Liver (tissue), 9 donors: ENCODE results near the gene EP400. TPM values are rescaled to one million over a fixed set of nuclear protein-coding genes. Genes with fewer than 3 reads are reported as not detected.

Experiments
- DNase-seq: peaks from one replicate; pipeline ENCODE4 v3.0.0-alpha.2; 2017; ENCODE audit warnings: low spot score
- H3K27ac ChIP-seq, 2 donors: one replicate each; pipeline ENCODE4 v1.7.0; 2013; ENCODE audit warnings: inconsistent platforms in 2 of 2, low read length in 2 of 2, control low read depth in 1 of 2, low read depth in 1 of 2, mild to moderate bottlenecking in 1 of 2
- H3K27me3 ChIP-seq, 4 donors: one replicate each; pipeline versions ENCODE4 v1.6.1 to v1.7.0; 2013; ENCODE audit warnings: low read length in 3 of 4, inconsistent platforms in 1 of 4, mild to moderate bottlenecking in 1 of 4, moderate library complexity in 1 of 4; ENCODE audit not compliant: control insufficient read depth in 4 of 4, insufficient read depth in 4 of 4
- H3K36me3 ChIP-seq, 4 donors: one replicate each; pipeline versions ENCODE4 v1.6.1 to v1.7.0; 2013; ENCODE audit warnings: low read length in 3 of 4, mild to moderate bottlenecking in 3 of 4, low read depth in 1 of 4, moderate library complexity in 1 of 4; ENCODE audit not compliant: control insufficient read depth in 4 of 4, insufficient read depth in 3 of 4
- H3K4me1 ChIP-seq, 4 donors: one replicate each; pipeline versions ENCODE4 v1.6.1 to v1.7.0; 2013; ENCODE audit warnings: low read length in 3 of 4, mild to moderate bottlenecking in 3 of 4, moderate library complexity in 1 of 4; ENCODE audit not compliant: control insufficient read depth in 4 of 4, insufficient read depth in 4 of 4
- H3K4me3 ChIP-seq, 3 donors: one replicate each; pipeline versions ENCODE4 v1.6.1 to v1.7.0; 2013; ENCODE audit warnings: low read length in 3 of 3, control low read depth in 1 of 3, low read depth in 1 of 3, mild to moderate bottlenecking in 1 of 3
- H3K9ac ChIP-seq, 2 donors: one replicate each; pipeline ENCODE4 v1.7.0; 2013; ENCODE audit warnings: low read length in 2 of 2, mild to moderate bottlenecking in 2 of 2, moderate library complexity in 2 of 2, control low read depth in 1 of 2, low read depth in 1 of 2
- H3K9me3 ChIP-seq, 4 donors: one replicate each; pipeline versions ENCODE4 v1.6.1 to v1.7.0; 2013; ENCODE audit warnings: low read length in 3 of 4; ENCODE audit not compliant: control insufficient read depth in 4 of 4
- ATF3 ChIP-seq: IDR thresholded peaks from 2 replicates; pipeline ENCODE4 v1.6.1; 2016; ENCODE audit warnings: antibody characterized with exemption
- CTCF ChIP-seq: fragments of 150-350 bp; IDR thresholded peaks from 2 replicates; pipeline ENCODE4 v1.5.1; 2017; ENCODE audit warnings: improper control_type of control experiment, low read depth, low read length; ENCODE audit not compliant: missing input control
- EGR1 ChIP-seq, 2 donors: IDR thresholded peaks; 2 replicates each; pipeline ENCODE4 v1.6.1; 2016 to 2018; ENCODE audit warnings: antibody characterized with exemption in 2 of 2, low read depth in 2 of 2
- FOXA1 ChIP-seq: IDR thresholded peaks from 2 replicates; pipeline ENCODE4 v1.6.1; 2016; ENCODE audit warnings: antibody characterized with exemption
- HNF4A ChIP-seq, 2 donors: conservative IDR thresholded peaks; 2 replicates each; pipeline ENCODE4 v1.6.1; 2016; ENCODE audit warnings: antibody characterized with exemption in 2 of 2, mild to moderate bottlenecking in 2 of 2
- JUND ChIP-seq, 2 donors: IDR thresholded peaks; 2 replicates each; pipeline ENCODE4 v1.6.1; 2016; ENCODE audit warnings: antibody characterized with exemption in 2 of 2
- MAX ChIP-seq: IDR thresholded peaks from 2 replicates; pipeline ENCODE4 v1.6.1; 2016; ENCODE audit warnings: antibody characterized with exemption
- NR2F2 ChIP-seq: IDR thresholded peaks from 2 replicates; pipeline ENCODE4 v1.6.1; 2016; ENCODE audit warnings: antibody characterized with exemption
- RAD21 ChIP-seq, 2 donors: IDR thresholded peaks; 2 replicates each; pipeline ENCODE4 v1.6.1; 2016; ENCODE audit warnings: antibody characterized with exemption in 2 of 2, mild to moderate bottlenecking in 2 of 2
- RXRA ChIP-seq, 2 donors: IDR thresholded peaks; 2 replicates each; pipeline ENCODE4 v1.6.1; 2017 to 2018; ENCODE audit warnings: antibody characterized with exemption in 2 of 2, mild to moderate bottlenecking in 1 of 2
- SP1 ChIP-seq: IDR thresholded peaks from 2 replicates; pipeline ENCODE4 v1.6.1; 2018; ENCODE audit warnings: antibody characterized with exemption, mild to moderate bottlenecking
- TAF1 ChIP-seq: conservative IDR thresholded peaks from 2 replicates; pipeline ENCODE4 v1.6.1; 2016; ENCODE audit warnings: antibody characterized with exemption, mild to moderate bottlenecking
- WGBS: extraction: QIAGEN DNeasy Blood & Tissue Kit; methylation state at CpG from one replicate; pipeline ENCODE4 v1.1.7; 2013; 5-methylcytosine and 5-hydroxymethylcytosine counted together
- polyA plus RNA-seq, 2 donors: library from polyadenylated mRNA; stranded (reverse) in 1 of 2; unstranded in 1 of 2; fragments of 200-250 nt in 1 of 2; fragments of >200 nt in 1 of 2; fragmentation: Nextera tagmentation in 1 of 2; extraction: Ambion mirVana in 1 of 2; gene quantifications; one replicate each; pipeline versions ENCODE4 v1.2.1 to v1.2.3, GENCODE V29; 2013 to 2015
- total RNA-seq, 2 donors: library from RNA; depleted of rRNA; stranded (reverse); fragments of >200 nt; gene quantifications; one replicate each; pipeline ENCODE4 v1.2.3, GENCODE V29; 2014
- TF ChIP-seq, protein P1 (sequence below): IDR thresholded peaks from 2 replicates; pipeline ENCODE4 v1.6.1; 2016; ENCODE audit warnings: antibody characterized with exemption
- donor health status: healthy.
- donor health status: healthy.
- donor health status: healthy.
- donor health status: healthy.
- donor health status: healthy.

The EP400 gene
- total and polyA plus RNA-seq, 4 donors, result 4.7 to 12.4 (median 7.1) TPM

- no peak for TF ChIP-seq FOXA1
- no peak for TF ChIP-seq RAD21 (IDR thresholded peaks at IDR 0.05)
- TF ChIP-seq NR2F2, result no peak
- no peak for TF ChIP-seq SP1
- no peak for TF ChIP-seq HNF4A (conservative IDR thresholded peaks at IDR 0.05)
- no peak overlapping the region for H3K27ac ChIP-seq
- H3K36me3 ChIP-seq, result peaks cover 7 to 47% (median 31%) of the 10 kb centered on the region in 4 donors
- 95% methylated on average over 29 of the region's 29 CpGs for WGBS
- H3K9ac ChIP-seq, result no peak overlapping the region
- H3K27me3 ChIP-seq, result no peaks in the 10 kb centered on the region
- H3K4me3 ChIP-seq, result no peak overlapping the region
- no peaks in the 10 kb centered on the region for H3K9me3 ChIP-seq
- DNase-seq, result no peak
- no peaks in the 10 kb centered on the region for H3K4me1 ChIP-seq
Observed at GRCh38 chr12:132077322-132078100, 127.8 kb downstream of the EP400 start.

DNA sequence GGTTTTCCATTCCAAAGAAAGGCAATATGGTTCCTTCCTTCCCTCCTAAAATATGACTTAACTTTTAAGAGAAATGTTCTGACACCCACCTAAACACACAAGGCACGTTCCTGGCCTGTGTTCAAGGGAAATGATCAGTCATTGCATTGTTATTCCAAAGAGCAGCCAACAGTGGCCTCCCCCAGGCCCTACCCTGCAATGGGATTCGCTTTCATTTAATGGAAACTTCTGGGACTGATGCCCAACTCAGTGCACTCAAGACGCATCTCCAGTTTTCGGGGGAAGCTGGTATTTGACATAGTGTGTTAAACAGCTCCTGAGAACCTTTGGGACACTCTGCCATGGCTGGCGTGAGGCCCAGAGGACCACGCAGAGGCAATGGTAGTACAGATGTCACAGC is 128.4 kb downstream of the EP400 start:
- DNase-seq, result no peak
- WGBS, result 91% methylated on average over 6 of the region's 6 CpGs
- Histone ChIP-seq H3K4me3 (no peak overlapping the region), H3K27ac (no peak overlapping the region), H3K9me3 (no peaks in the 10 kb centered on the region), H3K27me3 (no peaks in the 10 kb centered on the region), H3K9ac (no peak overlapping the region), H3K4me1 (no peaks in the 10 kb centered on the region), H3K36me3 (peaks cover 7 to 44% (median 31%) of the 10 kb centered on the region in 4 donors)
- TF ChIP-seq RXRA (IDR thresholded peaks at IDR 0.05), result no peak
- no peak for TF ChIP-seq ATF3
- TF ChIP-seq RAD21 (IDR thresholded peaks at IDR 0.05), result no peak
- TF ChIP-seq JUND (IDR thresholded peaks at IDR 0.05), result no peak
- TF ChIP-seq TAF1, result no peak
- TF ChIP-seq MAX, result no peak
- TF ChIP-seq, protein P1, sequence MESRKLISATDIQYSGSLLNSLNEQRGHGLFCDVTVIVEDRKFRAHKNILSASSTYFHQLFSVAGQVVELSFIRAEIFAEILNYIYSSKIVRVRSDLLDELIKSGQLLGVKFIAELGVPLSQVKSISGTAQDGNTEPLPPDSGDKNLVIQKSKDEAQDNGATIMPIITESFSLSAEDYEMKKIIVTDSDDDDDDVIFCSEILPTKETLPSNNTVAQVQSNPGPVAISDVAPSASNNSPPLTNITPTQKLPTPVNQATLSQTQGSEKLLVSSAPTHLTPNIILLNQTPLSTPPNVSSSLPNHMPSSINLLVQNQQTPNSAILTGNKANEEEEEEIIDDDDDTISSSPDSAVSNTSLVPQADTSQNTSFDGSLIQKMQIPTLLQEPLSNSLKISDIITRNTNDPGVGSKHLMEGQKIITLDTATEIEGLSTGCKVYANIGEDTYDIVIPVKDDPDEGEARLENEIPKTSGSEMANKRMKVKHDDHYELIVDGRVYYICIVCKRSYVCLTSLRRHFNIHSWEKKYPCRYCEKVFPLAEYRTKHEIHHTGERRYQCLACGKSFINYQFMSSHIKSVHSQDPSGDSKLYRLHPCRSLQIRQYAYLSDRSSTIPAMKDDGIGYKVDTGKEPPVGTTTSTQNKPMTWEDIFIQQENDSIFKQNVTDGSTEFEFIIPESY, result no peak
- TF ChIP-seq EGR1 (IDR thresholded peaks at IDR 0.05; ENCODE audit: low read depth in 2 of 2), result no peak
- TF ChIP-seq CTCF, result no peak

DNA sequence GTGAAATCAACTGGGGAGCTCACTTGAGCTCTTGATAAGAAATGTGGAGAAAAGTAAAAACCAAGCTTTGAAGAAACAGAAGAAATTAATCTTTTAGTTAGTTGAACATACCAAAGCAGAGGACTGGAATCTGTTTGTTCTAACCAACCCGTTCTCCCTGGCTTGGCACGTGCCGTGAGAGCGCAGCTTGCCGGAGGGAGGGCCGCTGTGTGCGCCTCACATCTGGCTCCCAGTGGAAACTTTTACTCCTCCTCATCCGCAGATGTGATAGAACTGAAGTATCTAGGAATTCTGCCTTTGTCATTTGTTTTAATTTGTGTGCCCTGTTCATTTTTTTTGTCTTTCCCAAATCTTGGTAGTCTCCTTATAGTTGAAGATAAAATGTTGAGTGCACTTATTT is 129.5 kb downstream of the EP400 start:
- no peaks in the 10 kb centered on the region for H3K27me3 ChIP-seq
- DNase-seq, result no peak
- H3K9ac ChIP-seq, result no peak overlapping the region
- H3K36me3 ChIP-seq, result peaks cover 7 to 43% (median 30%) of the 10 kb centered on the region in 4 donors
- no peaks in the 10 kb centered on the region for H3K9me3 ChIP-seq
- no peak overlapping the region for H3K27ac ChIP-seq
- 97% methylated on average over 8 of the region's 8 CpGs for WGBS
- H3K4me1 ChIP-seq, result peaks cover 0 to 6% (median 5%) of the 10 kb centered on the region in 4 donors
- H3K4me3 ChIP-seq, result no peak overlapping the region
- TF ChIP-seq SP1, result no peak
- TF ChIP-seq NR2F2, result no peak
- TF ChIP-seq FOXA1, result no peak
- no peak for TF ChIP-seq MAX
- TF ChIP-seq TAF1, result no peak
- TF ChIP-seq CTCF, result no peak
- no peak for TF ChIP-seq ATF3
- no peak for TF ChIP-seq HNF4A (conservative IDR thresholded peaks at IDR 0.05)
- TF ChIP-seq, protein P1, result no peak
- TF ChIP-seq EGR1 (IDR thresholded peaks at IDR 0.05; ENCODE audit: low read depth in 2 of 2), result no peak
